Prostate gland (tissue), 2 donors: ENCODE measurements around the gene ZNF655. TPM values are rescaled to one million over a fixed set of nuclear protein-coding genes. Genes with fewer than 3 reads are reported as not detected.

Source experiments
- DNase-seq: peaks from one replicate; pipeline ENCODE4 v3.0.0-alpha.2; 2019; ENCODE audit warnings: low spot score
- H3K27ac ChIP-seq, 2 donors: fragments of 200-600 bp; sonication (generic); 2 replicates each; pipeline ENCODE4 v1.5.1; 2017 to 2019
- H3K27me3 ChIP-seq: fragments of 200-600 bp; sonication (generic); replicated peaks from 2 replicates; pipeline ENCODE4 v1.5.1; 2019; ENCODE audit not compliant: insufficient read depth
- H3K36me3 ChIP-seq, 2 donors: fragments of 200-600 bp; sonication (generic); 1 replicate in 1 of 2; 2 replicates in 1 of 2; pipeline versions ENCODE4 v1.5.1 to v1.8.1; 2017 to 2019
- H3K4me1 ChIP-seq: fragments of 200-600 bp; sonication (generic); replicated peaks from 2 replicates; pipeline ENCODE4 v1.5.1; 2019
- H3K4me3 ChIP-seq, 2 donors: fragments of 200-600 bp; sonication (generic); 2 replicates each; pipeline ENCODE4 v1.5.1; 2017 to 2019
- H3K9me3 ChIP-seq: fragments of 200-600 bp; sonication (generic); 2 replicates; pipeline ENCODE4 v1.5.1; 2017
- CTCF ChIP-seq, 4 experiments: fragments of 200-600 bp in 2 of 4; fragments of 450-650 bp in 2 of 4; sonication (generic) in 2 of 4; IDR thresholded peaks; 1 replicate in 3 of 4; 2 replicates in 1 of 4; pipeline ENCODE4 v1.5.1; 2016 to 2019; ENCODE audit warnings: antibody characterized with exemption in 4 of 4, mild to moderate bottlenecking in 2 of 4, moderate library complexity in 2 of 4
- POLR2A ChIP-seq: fragments of 450-650 bp; IDR thresholded peaks from one replicate; pipeline ENCODE4 v1.6.1; 2016; ENCODE audit warnings: antibody characterized with exemption, mild to moderate bottlenecking
- POLR2AphosphoS5 ChIP-seq: sonication (generic); formaldehyde crosslinking; IDR thresholded peaks from one replicate; pipeline ENCODE4 v1.6.1; 2017; ENCODE audit warnings: antibody characterized with exemption
- WGBS: methylation state at CpG from one replicate; pipeline ENCODE4 v1.1.5; 2018; 5-methylcytosine and 5-hydroxymethylcytosine counted together
- intact Hi-C: fragments of 100-400 bp; cut with DNase I; formaldehyde crosslinking; loops from one replicate; pipeline ENCODE4 v1.14.2; 2022
- total RNA-seq, 2 donors: library from RNA; depleted of rRNA; stranded (reverse); fragments of >200 nt; gene quantifications; one replicate each; pipeline ENCODE4 v1.1.0, GENCODE V29; 2016

The ZNF655 gene
- total RNA-seq, 2 donors from 2014 or later, result 79.7 to 112 TPM

DNA sequence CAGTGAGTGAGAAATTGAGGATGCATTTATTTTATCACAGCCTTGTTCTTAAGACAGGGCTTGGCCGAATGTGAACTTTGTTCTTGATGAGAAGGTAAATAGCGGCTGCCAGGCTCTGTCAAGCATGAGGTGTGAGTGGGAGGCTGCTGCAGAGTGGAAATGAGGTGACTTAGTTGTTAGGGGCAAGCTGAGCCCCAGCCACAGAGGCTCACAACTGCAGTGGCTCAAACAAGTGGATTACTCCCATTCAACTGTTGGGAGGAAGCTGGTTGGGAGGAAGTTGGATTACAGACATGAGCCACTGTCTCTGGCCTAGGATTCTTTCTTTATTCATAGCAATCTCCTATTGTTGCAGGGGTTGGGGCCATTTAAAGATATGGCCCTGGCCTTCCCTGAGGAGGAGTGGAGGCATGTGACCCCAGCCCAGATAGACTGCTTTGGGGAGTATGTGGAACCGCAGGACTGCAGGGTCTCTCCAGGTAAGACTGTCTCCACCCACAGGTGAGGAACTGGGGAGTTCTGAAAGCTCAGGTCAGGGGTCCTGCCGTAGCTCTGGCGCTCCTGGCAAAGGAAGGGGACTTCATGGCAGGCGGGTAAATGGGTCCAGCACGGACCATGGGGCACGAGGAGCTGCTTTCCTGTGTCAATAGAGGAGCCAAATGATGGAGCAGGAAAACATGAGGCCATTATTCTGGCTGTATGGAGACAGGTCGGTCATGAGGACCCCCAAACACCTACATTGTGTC is 65.4 kb downstream of the ZNF655 start:
- Histone ChIP-seq H3K36me3 (peaks cover 2 to 14% of the 10 kb centered on the region in 2 donors), H3K4me3 (no peak overlapping the region), H3K27ac (no peak overlapping the region), H3K27me3 (no peaks in the 10 kb centered on the region), H3K9me3 (no peaks in the 10 kb centered on the region), H3K4me1 (no peaks in the 10 kb centered on the region)
- intact Hi-C loops, result no loop called here
- 77% methylated on average over 9 of the region's 9 CpGs for WGBS
- DNase-seq, result no peak
- TF ChIP-seq CTCF (IDR thresholded peaks at IDR 0.05) (no peak), POLR2A (no peak), POLR2AphosphoS5 (no peak)

- Histone ChIP-seq H3K9me3 (no peaks in the 10 kb centered on the region), H3K27ac (no peak overlapping the region), H3K36me3 (peaks cover 3 to 14% of the 10 kb centered on the region in 2 donors), H3K4me1 (no peaks in the 10 kb centered on the region), H3K4me3 (no peak overlapping the region), H3K27me3 (no peaks in the 10 kb centered on the region)
- TF ChIP-seq CTCF (IDR thresholded peaks at IDR 0.05), result no peak
- TF ChIP-seq POLR2A, result no peak
- 91% methylated on average over 16 of the region's 16 CpGs for WGBS
- no peak for DNase-seq
- intact Hi-C loops, result no loop called here
Observed at GRCh38 chr7:99624484-99624883, 66.0 kb downstream of the ZNF655 start.

GRCh38 chr7:99625321-99625720 is 66.9 kb downstream of the ZNF655 start:
- Histone ChIP-seq H3K27ac (no peak overlapping the region), H3K36me3 (peaks cover 5 to 14% of the 10 kb centered on the region in 2 donors), H3K9me3 (no peaks in the 10 kb centered on the region), H3K4me3 (no peak overlapping the region), H3K27me3 (no peaks in the 10 kb centered on the region), H3K4me1 (no peaks in the 10 kb centered on the region)
- no peak for DNase-seq
- no peak for TF ChIP-seq POLR2AphosphoS5
- no peak for TF ChIP-seq CTCF (IDR thresholded peaks at IDR 0.05)
- WGBS, result 77% methylated on average over 5 of the region's 5 CpGs
- intact Hi-C loops, result no loop called here

- H3K4me1 ChIP-seq, result no peaks in the 10 kb centered on the region
- H3K9me3 ChIP-seq, result no peaks in the 10 kb centered on the region
- TF ChIP-seq CTCF (IDR thresholded peaks at IDR 0.05) (no peak), POLR2AphosphoS5 (no peak), POLR2A (no peak)
- peaks cover 5 to 14% of the 10 kb centered on the region in 2 donors for H3K36me3 ChIP-seq
- WGBS, result 92% methylated on average over 4 of the region's 4 CpGs
- H3K4me3 ChIP-seq, result no peak overlapping the region
- H3K27ac ChIP-seq, result no peak overlapping the region
- H3K27me3 ChIP-seq, result no peaks in the 10 kb centered on the region
- DNase-seq, result no peak
- intact Hi-C loops, result no loop called here
Observed at GRCh38 chr7:99625961-99626360, 67.5 kb downstream of the ZNF655 start.

Other genes starting within 250 kb of the ZNF655 start
- gene ARPC1A, start 232.7 kb upstream of the ZNF655 start, total RNA-seq, result 100 to 1,000 TPM; 119 to 136 TPM
- gene ARPC1B, start 183.9 kb upstream of the ZNF655 start, total RNA-seq, result 10 to 100 TPM; 85.4 to 86.5 TPM
- 100 to 1,000 TPM in 1 of 2 donors, 10 to 100 TPM in 1; 98.6 to 103 TPM for gene PDAP1, start 150.0 kb upstream of the ZNF655 start, total RNA-seq
- 10 to 100 TPM; 73.8 to 78.3 TPM for gene BUD31, start 149.7 kb upstream of the ZNF655 start, total RNA-seq
- gene PTCD1, start 119.8 kb upstream of the ZNF655 start, total RNA-seq, result 10 to 100 TPM in 1 of 2 donors, 1 to 10 TPM in 1; 9.1 to 11.8 TPM
- 10 to 100 TPM; 40.4 to 97.4 TPM for gene CPSF4, start 119.7 kb upstream of the ZNF655 start, total RNA-seq
- gene ATP5MF, start 92.5 kb upstream of the ZNF655 start, total RNA-seq, result 100 to 1,000 TPM; 797 to 850 TPM
- gene ZNF789, start 85.8 kb upstream of the ZNF655 start, total RNA-seq, result 10 to 100 TPM; 20.6 to 25.2 TPM
- 10 to 100 TPM; 37.4 to 37.8 TPM for gene ZNF394, start 58.4 kb upstream of the ZNF655 start, total RNA-seq
- 10 to 100 TPM in 1 of 2 donors, 1 to 10 TPM in 1; 7.8 to 13.2 TPM for gene ZKSCAN5, start 54.0 kb upstream of the ZNF655 start, total RNA-seq
- 10 to 100 TPM in 1 of 2 donors, 1 to 10 TPM in 1; 5.5 to 11.2 TPM for gene FAM200A, start 6.5 kb upstream of the ZNF655 start, total RNA-seq
- gene TMEM225B, start 39.6 kb downstream of the ZNF655 start, total RNA-seq, result 10 to 100 TPM in 1 of 2 donors, not detected in 1; 23.5 TPM
- gene ZSCAN25, start 58.3 kb downstream of the ZNF655 start, total RNA-seq, result 10 to 100 TPM; 20.1 to 28.0 TPM
- gene CYP3A5, start 121.4 kb downstream of the ZNF655 start, total RNA-seq, result 10 to 100 TPM; 80.5 to 88.9 TPM
- gene CYP3A7, start 176.6 kb downstream of the ZNF655 start, total RNA-seq, result not detected
- not detected for gene CYP3A4, start 225.5 kb downstream of the ZNF655 start, total RNA-seq